Endothelial cell of umbilical vein (primary cell): ENCODE data around the gene SCAMP1. TPM values are rescaled to one million over a fixed set of nuclear protein-coding genes. Genes with fewer than 3 reads are reported as not detected.

Experiments used
- BruUV-seq: library from RNA; stranded (reverse); fragments of 400-500 nt; replicated peaks from 2 replicates; lab custom pipeline; 2021; lab: Mats Ljungman, UMichigan
- CTCF ChIA-PET: fragments of 300-600, 350-600 bp; sonication (Branson Sonifier 250); formaldehyde crosslinking; loops from one replicate; lab custom pipeline; 2021; ENCODE audit warnings: antibody characterized with exemption, inconsistent platforms; lab: Charles Lee
- POLR2A ChIA-PET: fragments of 300-600, 350-600 bp; sonication (Branson Sonifier 250); formaldehyde crosslinking; loops from one replicate; lab custom pipeline; 2021; ENCODE audit warnings: antibody characterized with exemption, inconsistent platforms; lab: Charles Lee
- DNase-seq: peaks from one replicate; pipeline ENCODE4 v3.0.0-alpha.2; 2011; ENCODE audit warnings: low read depth, low spot score
- FAIRE-seq: peaks from 2 replicates; lab custom pipeline; 2011; peaks lifted over from hg19 to GRCh38; lab: Jason Lieb, UNC
- H2AFZ ChIP-seq: 2 replicates; pipeline ENCODE4 v1.6.0; 2012; ENCODE audit warnings: low read depth, low read length, control low read depth, inconsistent platforms
- H3K27ac ChIP-seq: 2 replicates; pipeline ENCODE4 v1.5.1; 2011; ENCODE audit warnings: low read depth, mild to moderate bottlenecking, control low read depth, low read length, moderate library complexity; ENCODE audit not compliant: insufficient read depth
- H3K27me3 ChIP-seq, 2 experiments: 2 replicates each; pipeline versions ENCODE4 v1.6.0 to v1.6.1; 2011; ENCODE audit warnings: low read length in 2 of 2, mixed read lengths in 1 of 2; ENCODE audit not compliant: control insufficient read depth in 2 of 2, insufficient read depth in 2 of 2
- H3K36me3 ChIP-seq, 2 experiments: 2 replicates in 1 of 2; 3 replicates in 1 of 2; pipeline ENCODE4 v1.5.1; 2011; ENCODE audit warnings: low read length in 2 of 2, mild to moderate bottlenecking in 1 of 2, moderate library complexity in 1 of 2; ENCODE audit not compliant: control insufficient read depth in 2 of 2, insufficient read depth in 2 of 2; ENCODE audit errors: extremely low read depth in 1 of 2
- H3K4me1 ChIP-seq: 3 replicates; pipeline ENCODE4 v1.5.1; 2011; ENCODE audit warnings: mild to moderate bottlenecking, low read length; ENCODE audit not compliant: control insufficient read depth, insufficient read depth; ENCODE audit errors: extremely low read depth
- H3K4me2 ChIP-seq: 2 replicates; pipeline ENCODE4 v1.6.1; 2011; ENCODE audit warnings: low read length, control low read depth, mixed read lengths; ENCODE audit not compliant: insufficient read depth
- H3K4me3 ChIP-seq, 3 experiments: fragments of 200-600 bp in 1 of 3; sonication (generic), shearing (Covaris generic) in 1 of 3; replicated peaks in 1 of 3; 2 replicates each; pipeline ENCODE4 v1.5.1; 2011 to 2016; ENCODE audit warnings: control low read depth in 3 of 3, low read length in 3 of 3, mild to moderate bottlenecking in 2 of 3, inconsistent platforms in 1 of 3, low read depth in 1 of 3, moderate library complexity in 1 of 3; ENCODE audit not compliant: insufficient read depth in 1 of 3
- H3K79me2 ChIP-seq: 2 replicates; pipeline ENCODE4 v1.6.0; 2012; ENCODE audit warnings: low read length, inconsistent platforms; ENCODE audit not compliant: control insufficient read depth, insufficient read depth
- H3K9ac ChIP-seq: replicated peaks from 2 replicates; pipeline ENCODE3; 2011; ENCODE audit warnings: low read length, control low read depth; ENCODE audit not compliant: insufficient read depth; ENCODE audit errors: extremely low read depth
- H3K9me1 ChIP-seq: replicated peaks from 3 replicates; pipeline ENCODE4 v1.6.0; 2011; ENCODE audit warnings: mild to moderate bottlenecking, low read length; ENCODE audit not compliant: control insufficient read depth, insufficient read depth; ENCODE audit errors: extremely low read depth
- H3K9me3 ChIP-seq: replicated peaks from 2 replicates; pipeline ENCODE4 v1.5.1; 2012; ENCODE audit warnings: low read length, inconsistent platforms; ENCODE audit not compliant: control insufficient read depth, insufficient read depth
- H4K20me1 ChIP-seq: replicated peaks from 2 replicates; pipeline ENCODE3; 2011; ENCODE audit warnings: mild to moderate bottlenecking, low read length; ENCODE audit not compliant: control insufficient read depth, insufficient read depth; ENCODE audit errors: extremely low read depth
- CTCF ChIP-seq, 2 donors: IDR thresholded peaks; 1 replicate in 1 of 2; 2 replicates in 1 of 2; pipeline ENCODE4 v1.5.1; 2011; ENCODE audit warnings: low read length in 2 of 2, mild to moderate bottlenecking in 2 of 2, moderate library complexity in 2 of 2, control low read depth in 1 of 2, inconsistent platforms in 1 of 2, low read depth in 1 of 2; ENCODE audit not compliant: insufficient read depth in 1 of 2; ENCODE audit errors: extremely low read depth in 1 of 2
- EZH2 ChIP-seq: IDR thresholded peaks from 2 replicates; pipeline ENCODE4 v1.6.1; 2012; ENCODE audit warnings: borderline replicate concordance, low read depth, mild to moderate bottlenecking, moderate library complexity, low read length, inconsistent platforms; ENCODE audit not compliant: severe bottlenecking
- FOS ChIP-seq: IDR thresholded peaks from 2 replicates; pipeline ENCODE4 v1.6.1; 2011; ENCODE audit warnings: mild to moderate bottlenecking, low read length, moderate library complexity, borderline replicate concordance; ENCODE audit not compliant: insufficient read depth
- GATA2 ChIP-seq: IDR thresholded peaks from 2 replicates; pipeline ENCODE4 v1.7.0; 2011; ENCODE audit warnings: low read depth, mild to moderate bottlenecking, moderate library complexity, mixed read lengths, low read length; ENCODE audit not compliant: insufficient read length, insufficient read depth
- JUN ChIP-seq: IDR thresholded peaks from 2 replicates; pipeline ENCODE4 v1.6.1; 2011; ENCODE audit warnings: borderline replicate concordance, low read depth; ENCODE audit not compliant: insufficient read length, insufficient read depth
- MAX ChIP-seq: IDR thresholded peaks from 2 replicates; pipeline ENCODE4 v1.6.1; 2011; ENCODE audit not compliant: insufficient read depth, insufficient read length
- MYC ChIP-seq: IDR thresholded peaks from one replicate; pipeline ENCODE4 v1.6.1; 2011; ENCODE audit warnings: mild to moderate bottlenecking, low read depth, low read length
- POLR2A ChIP-seq: IDR thresholded peaks from 2 replicates; pipeline ENCODE4 v1.6.1; 2012; ENCODE audit warnings: low read depth, mild to moderate bottlenecking, control low read depth, low read length
- POLR2AphosphoS5 ChIP-seq: IDR thresholded peaks from 2 replicates; pipeline ENCODE4 v1.6.1; 2012; ENCODE audit warnings: low read depth, mild to moderate bottlenecking, control low read depth, low read length, moderate library complexity; ENCODE audit not compliant: insufficient read depth
- dilution Hi-C: fragments of 300-500 bp; cut with MboI; formaldehyde crosslinking; loops from one replicate; pipeline ENCODE4 v1.15.0; 2019; ENCODE audit warnings: low sequenced_read_pairs; ENCODE audit not compliant: extremely low pct_ligation_motif_present
- intact Hi-C: fragments of 100-400 bp; cut with micrococcal nuclease; formaldehyde crosslinking; loops from one replicate; pipeline ENCODE4 v1.10.0; 2022
- polyA plus RNA-seq, 4 experiments: library from polyadenylated mRNA; depleted of rRNA in 3 of 4; stranded (reverse) in 3 of 4; unstranded in 1 of 4; fragments of >200 nt; gene quantifications; 2 replicates each; pipeline versions ENCODE4 v1.2.1 to v1.2.3, GENCODE V29; 2011 to 2012; ENCODE audit warnings: missing spikeins in 1 of 4
- total RNA-seq: library from RNA; stranded (reverse); gene quantifications from 2 replicates; pipeline ENCODE4 v1.2.3, GENCODE V29; 2021

SCAMP1 gene
- total and polyA plus RNA-seq, 2 donors (not counting 3 experiments of a cell fraction or from before 2014, with no cell fraction given) = 13.7 to 29.0 TPM

GRCh38 chr5:78320401-78320800 is 40.0 kb upstream of the SCAMP1 start:
- Histone ChIP-seq H4K20me1 (no peaks in the 10 kb centered on the region), H3K27ac (no peak overlapping the region), H3K9me1 (no peaks in the 10 kb centered on the region), H3K36me3 (no peaks in the 10 kb centered on the region), H3K79me2 (no peaks in the 10 kb centered on the region), H3K9ac (no peak overlapping the region), H3K4me1 (no peaks in the 10 kb centered on the region), H3K4me3 (no peak overlapping the region), H3K9me3 (no peaks in the 10 kb centered on the region), H2AFZ (no peak overlapping the region), H3K4me2 (no peak overlapping the region), H3K27me3 (no peaks in the 10 kb centered on the region)
- ChIA-PET CTCF (interaction anchor here (0.6 to 2.0 kb wide), 41 partner anchors 9 to 813 kb away, joined by 3 to 20 read pairs (median 3); partner anchors contain the start of gene SCAMP1), POLR2A (no interaction called here)
- dilution Hi-C loops = no loop called here
- no TSS peak for BruUV-seq
- DNase-seq (peak; percentile 66), FAIRE-seq (peak; percentile 74)
- TF ChIP-seq JUN = no peak
- peak; percentile 27 for TF ChIP-seq CTCF (IDR thresholded peaks at IDR 0.05; ENCODE audit: extremely low read depth in 1 of 2, insufficient read depth in 1 of 2, low read depth in 1 of 2, low read length in 2 of 2)
- intact Hi-C loops = loop anchor here (2.0 to 10.0 kb wide), 3 partner anchors 147 to 634 kb away; no protein-coding TSS in a partner anchor

DNA sequence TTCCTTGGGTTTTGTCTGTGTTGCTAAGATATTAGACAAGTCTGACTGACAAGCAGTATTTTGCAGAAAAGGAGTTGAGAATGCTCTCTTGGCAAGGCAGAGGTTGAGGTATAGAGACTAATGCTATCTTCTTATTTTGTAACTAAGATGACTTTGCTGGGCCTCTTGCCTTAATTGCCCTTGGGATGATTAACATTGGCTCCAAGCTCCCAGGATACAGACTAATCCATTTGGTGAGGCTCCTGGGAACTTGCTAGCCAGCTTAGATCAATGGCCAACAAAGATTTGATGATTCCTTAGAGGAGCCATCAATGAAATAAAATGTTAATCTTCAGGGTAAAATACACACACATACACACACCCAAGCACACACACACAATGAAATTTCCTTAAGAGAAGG is 37.2 kb upstream of the SCAMP1 start:
- no peak for FAIRE-seq
- dilution Hi-C loops (no loop called here), intact Hi-C loops (loop anchor here (5.0 to 10.0 kb wide), 2 partner anchors 144 to 632 kb away; no protein-coding TSS in a partner anchor)
- no peak overlapping the region for H3K9ac ChIP-seq
- no peak overlapping the region for H2AFZ ChIP-seq
- no peak overlapping the region for H3K4me3 ChIP-seq
- no peaks in the 10 kb centered on the region for H3K4me1 ChIP-seq
- no peaks in the 10 kb centered on the region for H3K36me3 ChIP-seq
- H3K27me3 ChIP-seq = no peaks in the 10 kb centered on the region
- no peak for TF ChIP-seq POLR2A
- no peak for TF ChIP-seq FOS
- TF ChIP-seq MAX = no peak
- TF ChIP-seq POLR2AphosphoS5 = no peak
- TF ChIP-seq GATA2 = no peak
- TF ChIP-seq CTCF (IDR thresholded peaks at IDR 0.05; ENCODE audit: extremely low read depth in 1 of 2, insufficient read depth in 1 of 2, low read depth in 1 of 2, low read length in 2 of 2) = no peak
- TF ChIP-seq MYC = no peak
- no peak for TF ChIP-seq JUN
- TF ChIP-seq EZH2 = no peak
- H3K9me3 ChIP-seq = no peaks in the 10 kb centered on the region
- ChIA-PET POLR2A (no interaction called here), CTCF (interaction anchor here (0.7 kb wide), 1 partner anchor 23 kb away, joined by 3 read pairs; no protein-coding TSS in a partner anchor)
- no peaks in the 10 kb centered on the region for H3K9me1 ChIP-seq
- no peaks in the 10 kb centered on the region for H3K79me2 ChIP-seq
- no TSS peak for BruUV-seq
- H4K20me1 ChIP-seq = no peaks in the 10 kb centered on the region
- no peak overlapping the region for H3K4me2 ChIP-seq
- no peak overlapping the region for H3K27ac ChIP-seq
- no peak for DNase-seq
